GM12891 (cell line): ENCODE data around the gene LRRC9.
A peak's percentile ranks its signal among the peaks of the same experiment; 100 is the strongest.

Experiments
- DNase-seq: peaks from one replicate; pipeline ENCODE4 v3.0.0; 2011; ENCODE audit warnings: low spot score; ENCODE audit not compliant: insufficient read length
- FAIRE-seq: peaks from 2 replicates; lab custom pipeline; 2011; peaks lifted over from hg19 to GRCh38; lab: Jason Lieb, UNC
- PAX5 ChIP-seq: IDR thresholded peaks from 2 replicates; pipeline ENCODE4 v1.6.1; 2011; ENCODE audit warnings: low read length, moderate library complexity, mild to moderate bottlenecking; ENCODE audit not compliant: insufficient read depth, severe bottlenecking
- POLR2A ChIP-seq: IDR thresholded peaks from 2 replicates; pipeline ENCODE4 v1.6.1; 2011; ENCODE audit warnings: low read depth, low read length, control low read depth
- POLR2AphosphoS5 ChIP-seq: IDR thresholded peaks from 2 replicates; pipeline ENCODE4 v1.6.1; 2011; ENCODE audit warnings: low read depth, low read length, control low read depth
- POU2F2 ChIP-seq: IDR thresholded peaks from 2 replicates; pipeline ENCODE4 v1.6.1; 2011; ENCODE audit warnings: low read depth, mild to moderate bottlenecking, control low read depth, low read length, moderate library complexity
- SPI1 ChIP-seq: IDR thresholded peaks from 2 replicates; pipeline ENCODE4 v1.6.1; 2011; ENCODE audit warnings: low read depth, low read length, control low read depth
- TAF1 ChIP-seq: IDR thresholded peaks from 2 replicates; pipeline ENCODE4 v1.6.1; 2011; ENCODE audit warnings: low read depth, low read length, control low read depth

LRRC9 gene

GRCh38 chr14:59905188-59905587, 14.8 kb upstream of the LRRC9 start:
- DNase-seq: no peak
- TF ChIP-seq PAX5 (no peak), SPI1 (no peak), POU2F2 (no peak), POLR2AphosphoS5 (no peak), POLR2A (no peak), TAF1 (no peak)
- FAIRE-seq: no peak

- DNase-seq (no peak), FAIRE-seq (no peak)
- no peak for TF ChIP-seq POU2F2
- TF ChIP-seq POLR2AphosphoS5: no peak
- TF ChIP-seq POLR2A: no peak
- TF ChIP-seq SPI1: no peak
- TF ChIP-seq TAF1: no peak
- TF ChIP-seq PAX5: no peak
Observed at GRCh38 chr14:59912443-59912842, 7.5 kb upstream of the LRRC9 start.

GRCh38 chr14:59913187-59913586, 6.8 kb upstream of the LRRC9 start:
- TF ChIP-seq POU2F2 (no peak), POLR2AphosphoS5 (no peak), SPI1 (no peak), TAF1 (no peak), POLR2A (no peak), PAX5 (no peak)
- FAIRE-seq (no peak), DNase-seq (no peak)

- no peak for TF ChIP-seq SPI1
- no peak for TF ChIP-seq POU2F2
- DNase-seq (no peak), FAIRE-seq (peak; percentile 41)
Observed at GRCh38 chr14:59918824-59919569, 947 bp upstream of the LRRC9 start.

- FAIRE-seq (no peak), DNase-seq (no peak)
- no peak for TF ChIP-seq POLR2A
- TF ChIP-seq PAX5: no peak
- TF ChIP-seq POLR2AphosphoS5: no peak
- no peak for TF ChIP-seq SPI1
- no peak for TF ChIP-seq POU2F2
- TF ChIP-seq TAF1: no peak
Observed at GRCh38 chr14:59920378-59920683, 387 bp downstream of the LRRC9 start.

- FAIRE-seq: no peak
- DNase-seq: no peak
- TF ChIP-seq SPI1 (no peak), POLR2AphosphoS5 (no peak), PAX5 (no peak), POU2F2 (no peak), TAF1 (no peak), POLR2A (no peak)
Observed at GRCh38 chr14:59925797-59926196, 5.9 kb downstream of the LRRC9 start.

GRCh38 chr14:59926534-59926933, 6.6 kb downstream of the LRRC9 start:
- no peak for TF ChIP-seq POLR2A
- no peak for TF ChIP-seq SPI1
- TF ChIP-seq POU2F2: no peak
- TF ChIP-seq PAX5: no peak
- TF ChIP-seq TAF1: no peak
- no peak for TF ChIP-seq POLR2AphosphoS5
- FAIRE-seq: no peak
- DNase-seq: no peak

- no peak for FAIRE-seq
- no peak for TF ChIP-seq POLR2AphosphoS5
- no peak for TF ChIP-seq PAX5
- TF ChIP-seq TAF1: no peak
- no peak for TF ChIP-seq POU2F2
- TF ChIP-seq POLR2A: no peak
- no peak for TF ChIP-seq SPI1
Observed at GRCh38 chr14:59931237-59931636, 11.3 kb downstream of the LRRC9 start.

GRCh38 chr14:59936145-59936544, 16.2 kb downstream of the LRRC9 start:
- no peak for FAIRE-seq
- no peak for DNase-seq

More at GRCh38 chr14:59931237-59931636, 11.3 kb downstream of the LRRC9 start:
- DNase-seq: no peak

GRCh38 chr14:59939828-59940227, 19.9 kb downstream of the LRRC9 start:
- FAIRE-seq (peak; percentile 16), DNase-seq (no peak)
- TF ChIP-seq POU2F2 (no peak), PAX5 (no peak), POLR2AphosphoS5 (no peak), SPI1 (0 out of 2 replicates have a peak, but pooled peaks have one; percentile 11)

More at GRCh38 chr14:59936145-59936544, 16.2 kb downstream of the LRRC9 start:
- TF ChIP-seq SPI1 (no peak), POLR2AphosphoS5 (no peak), TAF1 (no peak), PAX5 (no peak), POLR2A (no peak), POU2F2 (no peak)
